Endothelial cell of umbilical vein (primary cell): ENCODE measurements around the gene DAB1.

Experiments used
- EZH2 ChIP-seq: IDR thresholded peaks from 2 replicates; pipeline ENCODE4 v1.6.1; 2012; ENCODE audit warnings: borderline replicate concordance, low read depth, mild to moderate bottlenecking, moderate library complexity, low read length, inconsistent platforms; ENCODE audit not compliant: severe bottlenecking
- FOS ChIP-seq: IDR thresholded peaks from 2 replicates; pipeline ENCODE4 v1.6.1; 2011; ENCODE audit warnings: mild to moderate bottlenecking, low read length, moderate library complexity, borderline replicate concordance; ENCODE audit not compliant: insufficient read depth
- GATA2 ChIP-seq: IDR thresholded peaks from 2 replicates; pipeline ENCODE4 v1.7.0; 2011; ENCODE audit warnings: low read depth, mild to moderate bottlenecking, moderate library complexity, mixed read lengths, low read length; ENCODE audit not compliant: insufficient read length, insufficient read depth
- JUN ChIP-seq: IDR thresholded peaks from 2 replicates; pipeline ENCODE4 v1.6.1; 2011; ENCODE audit warnings: borderline replicate concordance, low read depth; ENCODE audit not compliant: insufficient read length, insufficient read depth
- MAX ChIP-seq: IDR thresholded peaks from 2 replicates; pipeline ENCODE4 v1.6.1; 2011; ENCODE audit not compliant: insufficient read depth, insufficient read length
- POLR2A ChIP-seq: IDR thresholded peaks from 2 replicates; pipeline ENCODE4 v1.6.1; 2012; ENCODE audit warnings: low read depth, mild to moderate bottlenecking, control low read depth, low read length
- POLR2AphosphoS5 ChIP-seq: IDR thresholded peaks from 2 replicates; pipeline ENCODE4 v1.6.1; 2012; ENCODE audit warnings: low read depth, mild to moderate bottlenecking, control low read depth, low read length, moderate library complexity; ENCODE audit not compliant: insufficient read depth
- TF ChIP-seq, protein P1 (sequence below), 2 donors: IDR thresholded peaks; 1 replicate in 1 of 2; 2 replicates in 1 of 2; pipeline ENCODE4 v1.5.1; 2011; ENCODE audit warnings: low read length in 2 of 2, mild to moderate bottlenecking in 2 of 2, moderate library complexity in 2 of 2, control low read depth in 1 of 2, inconsistent platforms in 1 of 2, low read depth in 1 of 2; ENCODE audit not compliant: insufficient read depth in 1 of 2; ENCODE audit errors: extremely low read depth in 1 of 2

DNA sequence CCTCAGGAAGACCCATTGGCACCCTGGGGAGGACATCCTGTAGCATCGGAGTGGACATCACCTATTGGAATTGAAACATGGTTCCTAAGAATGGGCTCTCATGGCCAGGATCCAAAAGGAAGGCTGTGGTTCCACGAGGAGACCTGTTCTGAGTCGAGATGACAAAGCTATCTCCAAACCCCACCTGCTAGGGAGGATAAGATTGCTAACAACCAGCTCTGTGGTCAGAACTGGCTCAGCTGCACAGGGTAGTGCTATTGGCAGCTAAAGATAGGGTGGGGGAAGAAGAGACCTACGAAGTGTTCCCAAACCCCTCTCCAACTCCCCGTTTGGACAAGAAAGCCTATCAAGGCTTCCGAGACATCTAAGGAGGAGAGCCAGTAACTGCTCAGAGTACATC, 440.4 kb downstream of the DAB1 start:
- TF ChIP-seq POLR2AphosphoS5 (no peak), JUN (no peak), POLR2A (no peak), EZH2 (no peak), MAX (no peak), GATA2 (no peak), FOS (no peak)
- TF ChIP-seq, protein P1, sequence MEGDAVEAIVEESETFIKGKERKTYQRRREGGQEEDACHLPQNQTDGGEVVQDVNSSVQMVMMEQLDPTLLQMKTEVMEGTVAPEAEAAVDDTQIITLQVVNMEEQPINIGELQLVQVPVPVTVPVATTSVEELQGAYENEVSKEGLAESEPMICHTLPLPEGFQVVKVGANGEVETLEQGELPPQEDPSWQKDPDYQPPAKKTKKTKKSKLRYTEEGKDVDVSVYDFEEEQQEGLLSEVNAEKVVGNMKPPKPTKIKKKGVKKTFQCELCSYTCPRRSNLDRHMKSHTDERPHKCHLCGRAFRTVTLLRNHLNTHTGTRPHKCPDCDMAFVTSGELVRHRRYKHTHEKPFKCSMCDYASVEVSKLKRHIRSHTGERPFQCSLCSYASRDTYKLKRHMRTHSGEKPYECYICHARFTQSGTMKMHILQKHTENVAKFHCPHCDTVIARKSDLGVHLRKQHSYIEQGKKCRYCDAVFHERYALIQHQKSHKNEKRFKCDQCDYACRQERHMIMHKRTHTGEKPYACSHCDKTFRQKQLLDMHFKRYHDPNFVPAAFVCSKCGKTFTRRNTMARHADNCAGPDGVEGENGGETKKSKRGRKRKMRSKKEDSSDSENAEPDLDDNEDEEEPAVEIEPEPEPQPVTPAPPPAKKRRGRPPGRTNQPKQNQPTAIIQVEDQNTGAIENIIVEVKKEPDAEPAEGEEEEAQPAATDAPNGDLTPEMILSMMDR (IDR thresholded peaks at IDR 0.05; ENCODE audit: extremely low read depth in 1 of 2, insufficient read depth in 1 of 2, low read depth in 1 of 2, low read length in 2 of 2), result no peak
